Right lobe of liver (tissue), 4 donors: ENCODE data around the gene MZT2B.
"Not testable (repeated sequence)": the region's sequence is repeated elsewhere in the genome, so short reads cannot be mapped to it uniquely, and the experiment has no call there.

Experiments
- POLR2A ChIP-seq: fragments of 450-650 bp; IDR thresholded peaks from one replicate; pipeline ENCODE4 v1.6.1; 2017; ENCODE audit warnings: antibody characterized with exemption, mild to moderate bottlenecking
- TF ChIP-seq, protein P1 (sequence below), 4 donors: fragments of 200-600 bp in 3 of 4; fragments of 450-650 bp in 1 of 4; IDR thresholded peaks; one replicate each; pipeline versions ENCODE4 v1.5.1 to v1.8.0; 2016 to 2022; ENCODE audit warnings: antibody characterized with exemption in 4 of 4, mild to moderate bottlenecking in 2 of 4
- donor health status: DM: no; HTN: no; CAD: no.
- donor health status: DM: no; HTN: no; CAD: no.
- donor health status: DM: no; HTN: yes; CAD: no.

DNA sequence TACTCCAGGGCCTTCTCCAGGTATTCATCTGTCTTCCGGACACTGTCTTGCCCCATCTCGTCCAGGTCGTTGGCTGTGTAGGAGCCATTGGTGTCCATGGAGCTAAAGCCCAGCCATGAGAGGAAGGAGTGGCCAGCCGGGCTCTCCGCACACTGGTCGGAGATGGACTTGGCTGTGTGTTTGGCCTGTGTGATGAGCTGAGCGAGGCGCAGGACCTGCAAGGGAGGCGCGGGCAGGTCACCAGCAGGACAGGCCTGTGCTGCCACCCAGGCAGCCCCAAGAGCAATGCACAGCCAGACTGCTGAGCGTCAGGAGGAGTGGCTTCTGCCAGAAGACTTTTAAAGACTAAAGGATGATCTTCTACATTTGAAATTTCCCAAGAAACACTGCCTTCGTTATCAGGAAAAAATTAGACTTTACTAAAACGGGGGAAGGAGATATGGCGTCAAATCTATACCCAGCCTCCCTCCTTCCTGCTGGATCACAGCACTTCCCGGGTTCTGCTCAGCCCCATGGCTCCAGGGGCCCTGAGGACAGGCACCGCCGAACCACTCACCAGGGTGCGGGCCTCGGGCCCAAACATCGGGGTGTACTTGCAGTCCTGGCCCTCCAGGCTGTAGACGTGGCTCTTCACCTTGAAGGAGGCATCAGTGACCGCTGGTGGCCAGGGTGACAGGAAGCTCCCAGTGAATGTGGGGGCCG is 28.2 kb upstream of the MZT2B start:
- TF ChIP-seq, protein P1, sequence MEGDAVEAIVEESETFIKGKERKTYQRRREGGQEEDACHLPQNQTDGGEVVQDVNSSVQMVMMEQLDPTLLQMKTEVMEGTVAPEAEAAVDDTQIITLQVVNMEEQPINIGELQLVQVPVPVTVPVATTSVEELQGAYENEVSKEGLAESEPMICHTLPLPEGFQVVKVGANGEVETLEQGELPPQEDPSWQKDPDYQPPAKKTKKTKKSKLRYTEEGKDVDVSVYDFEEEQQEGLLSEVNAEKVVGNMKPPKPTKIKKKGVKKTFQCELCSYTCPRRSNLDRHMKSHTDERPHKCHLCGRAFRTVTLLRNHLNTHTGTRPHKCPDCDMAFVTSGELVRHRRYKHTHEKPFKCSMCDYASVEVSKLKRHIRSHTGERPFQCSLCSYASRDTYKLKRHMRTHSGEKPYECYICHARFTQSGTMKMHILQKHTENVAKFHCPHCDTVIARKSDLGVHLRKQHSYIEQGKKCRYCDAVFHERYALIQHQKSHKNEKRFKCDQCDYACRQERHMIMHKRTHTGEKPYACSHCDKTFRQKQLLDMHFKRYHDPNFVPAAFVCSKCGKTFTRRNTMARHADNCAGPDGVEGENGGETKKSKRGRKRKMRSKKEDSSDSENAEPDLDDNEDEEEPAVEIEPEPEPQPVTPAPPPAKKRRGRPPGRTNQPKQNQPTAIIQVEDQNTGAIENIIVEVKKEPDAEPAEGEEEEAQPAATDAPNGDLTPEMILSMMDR (IDR thresholded peaks at IDR 0.05), result not testable (repeated sequence)
- TF ChIP-seq POLR2A, result not testable (repeated sequence)
